DLD1 (cell line): ENCODE measurements around the gene OR8G1.
"Not testable (repeated sequence)": the region's sequence is repeated elsewhere in the genome, so short reads cannot be mapped to it uniquely, and the experiment has no call there.

Experiments
- in situ Hi-C: cut with HindIII; loops from 2 replicates; pipeline ENCODE4 v1.10.0; 2017; ENCODE audit warnings: low sequenced_read_pairs

OR8G1 gene

GRCh38 chr11:124240621-124241397, at the start of gene OR8G1:
OR8G1 (plus strand) TSS chr11:124241095; CDS start chr11:124249676, 8,581 bp downstream.
- in situ Hi-C loops: no loop called here

- in situ Hi-C loops: no loop called here
Observed at GRCh38 chr11:124193221-124194010, 47.5 kb upstream of the OR8G1 start.

- in situ Hi-C loops: no loop called here
Observed at GRCh38 chr11:124194293-124195188, 46.4 kb upstream of the OR8G1 start.

GRCh38 chr11:124195189-124195734, 45.6 kb upstream of the OR8G1 start:
- in situ Hi-C loops: no loop called here

- in situ Hi-C loops: no loop called here
Observed at GRCh38 chr11:124197999-124198398, 42.9 kb upstream of the OR8G1 start.

GRCh38 chr11:124198897-124199296, 42.0 kb upstream of the OR8G1 start:
- in situ Hi-C loops: no loop called here

- in situ Hi-C loops: no loop called here
Observed at GRCh38 chr11:124199702-124200101, 41.2 kb upstream of the OR8G1 start.

- in situ Hi-C loops: no loop called here
Observed at GRCh38 chr11:124200671-124201070, 40.2 kb upstream of the OR8G1 start.

GRCh38 chr11:124202951-124203350, 37.9 kb upstream of the OR8G1 start:
- in situ Hi-C loops: no loop called here

- in situ Hi-C loops: no loop called here
Observed at GRCh38 chr11:124204008-124204407, 36.9 kb upstream of the OR8G1 start.

GRCh38 chr11:124207102-124207792, 33.6 kb upstream of the OR8G1 start:
- in situ Hi-C loops: no loop called here

GRCh38 chr11:124209824-124210357, 31.0 kb upstream of the OR8G1 start:
- in situ Hi-C loops: no loop called here

- in situ Hi-C loops: no loop called here
Observed at GRCh38 chr11:124210421-124210820, 30.5 kb upstream of the OR8G1 start.

GRCh38 chr11:124211321-124211720, 29.6 kb upstream of the OR8G1 start:
- in situ Hi-C loops: no loop called here

- in situ Hi-C loops: no loop called here
Observed at GRCh38 chr11:124214027-124214426, 26.9 kb upstream of the OR8G1 start.

- in situ Hi-C loops: no loop called here
Observed at GRCh38 chr11:124219126-124219525, 21.8 kb upstream of the OR8G1 start.

- in situ Hi-C loops: no loop called here
Observed at GRCh38 chr11:124222407-124222806, 18.5 kb upstream of the OR8G1 start.

- in situ Hi-C loops: not testable (repeated sequence)
Observed at GRCh38 chr11:124224618-124225423, 16.1 kb upstream of the OR8G1 start.

- in situ Hi-C loops: no loop called here
Observed at GRCh38 chr11:124225471-124225870, 15.4 kb upstream of the OR8G1 start.
